Endothelial cell (in vitro differentiated cells): ENCODE results near the gene EIF3D. TPM values are rescaled to one million over a fixed set of nuclear protein-coding genes. Genes with fewer than 3 reads are reported as not detected.

Experiments used
- DNase-seq: peaks from one replicate; pipeline ENCODE4 v3.0.0; 2021; ENCODE audit warnings: low spot score
- H3K27ac Mint-ChIP-seq: one replicate; pipeline ENCODE4 v1.8.0; 2021; ENCODE audit warnings: mixed read lengths, inconsistent platforms; ENCODE audit not compliant: unreplicated experiment
- H3K27me3 Mint-ChIP-seq: one replicate; pipeline ENCODE4 v1.8.0; 2021; ENCODE audit warnings: mild to moderate bottlenecking, moderate library complexity, mixed read lengths, inconsistent platforms; ENCODE audit not compliant: unreplicated experiment
- H3K36me3 Mint-ChIP-seq: one replicate; pipeline ENCODE4 v1.8.0; 2021; ENCODE audit warnings: mild to moderate bottlenecking, low read depth, mixed read lengths, inconsistent platforms; ENCODE audit not compliant: unreplicated experiment
- H3K4me1 Mint-ChIP-seq: one replicate; pipeline ENCODE4 v1.8.0; 2021; ENCODE audit warnings: mild to moderate bottlenecking, mixed read lengths, inconsistent platforms; ENCODE audit not compliant: unreplicated experiment
- H3K4me3 Mint-ChIP-seq: one replicate; pipeline ENCODE4 v1.8.0; 2021; ENCODE audit warnings: mild to moderate bottlenecking, mixed read lengths, inconsistent platforms; ENCODE audit not compliant: unreplicated experiment
- H3K9me3 Mint-ChIP-seq: one replicate; pipeline ENCODE4 v1.8.0; 2021; ENCODE audit warnings: mixed read lengths, inconsistent platforms; ENCODE audit not compliant: unreplicated experiment
- CTCF ChIP-seq: fragments of 200-600 bp; sonication (generic); IDR thresholded peaks from one replicate; pipeline ENCODE4 v1.5.0; 2021; ENCODE audit warnings: antibody characterized with exemption; ENCODE audit not compliant: unreplicated experiment
- total RNA-seq: library from RNA; stranded (reverse); fragmentation: NEBNext Ultra II Directional; extraction: Animal tissue kit (Norgen Biotek cat#: 25700); gene quantifications from one replicate; pipeline ENCODE4 v1.2.1, GENCODE V29; 2021; ENCODE audit not compliant: unreplicated experiment

The EIF3D gene
- total RNA-seq, 1 donor from 2014 or later = 189 TPM

GRCh38 chr22:36486619-36487384 lies 42.2 kb downstream of the EIF3D start:
- Mint-ChIP-seq H3K9me3 (no peaks in the 10 kb centered on the region), H3K27me3 (peaks cover 6% of the 10 kb centered on the region), H3K4me1 (peaks cover 1% of the 10 kb centered on the region), H3K27ac (no peak overlapping the region), H3K4me3 (peak overlapping the region; percentile 48), H3K36me3 (peaks cover 24% of the 10 kb centered on the region)
- peak; percentile 41 for DNase-seq
- no peak for TF ChIP-seq CTCF

- Mint-ChIP-seq H3K27ac (peak within 1 kb of the TSS; percentile 95), H3K27me3 (peaks cover 4% of the 10 kb centered on the region), H3K9me3 (no peaks in the 10 kb centered on the region), H3K4me1 (peaks cover 10% of the 10 kb centered on the region), H3K36me3 (peaks cover 18% of the 10 kb centered on the region), H3K4me3 (peak within 1 kb of the TSS; percentile 95)
- peak; percentile 87 for DNase-seq
- no peak for TF ChIP-seq CTCF
Observed at GRCh38 chr22:36481393-36482168, 47.4 kb downstream of the EIF3D start, which contains the start of gene TXN2. Gene TXN2, minus strand, starts transcription at chr22:36481640. Its CDS starts 803 bp downstream, at chr22:36480837.

- no peak for TF ChIP-seq CTCF
- peak overlapping the region; percentile 95 for H3K27ac Mint-ChIP-seq
- H3K27me3 Mint-ChIP-seq = peaks cover 4% of the 10 kb centered on the region
- H3K4me3 Mint-ChIP-seq = peak overlapping the region; percentile 95
- H3K4me1 Mint-ChIP-seq = peaks cover 10% of the 10 kb centered on the region
- no peak for DNase-seq
- H3K9me3 Mint-ChIP-seq = no peaks in the 10 kb centered on the region
- H3K36me3 Mint-ChIP-seq = peaks cover 17% of the 10 kb centered on the region
Observed at GRCh38 chr22:36480941-36481392, 48.0 kb downstream of the EIF3D start.

GRCh38 chr22:36478966-36479365 lies 50.0 kb downstream of the EIF3D start:
- Mint-ChIP-seq H3K27me3 (peaks cover 2% of the 10 kb centered on the region), H3K27ac (no peak overlapping the region), H3K4me3 (no peak overlapping the region), H3K36me3 (peaks cover 29% of the 10 kb centered on the region), H3K9me3 (no peaks in the 10 kb centered on the region), H3K4me1 (peaks cover 17% of the 10 kb centered on the region)
- DNase-seq = no peak
- no peak for TF ChIP-seq CTCF
